RPMI8226 (cell line): ENCODE results near the gene C16orf78.
"Not testable (repeated sequence)": the region's sequence is repeated elsewhere in the genome, so short reads cannot be mapped to it uniquely, and the experiment has no call there.

ENCODE experiments used
- DNase-seq: peaks from one replicate; pipeline ENCODE4 v3.0.0-alpha.2; 2015

Gene C16orf78

GRCh38 chr16:49350265-49351095 is 23.1 kb upstream of the C16orf78 start:
- DNase-seq = peak; percentile 70

- no peak for DNase-seq
Observed at GRCh38 chr16:49351096-49351487, 22.5 kb upstream of the C16orf78 start.

GRCh38 chr16:49352892-49353291 is 20.7 kb upstream of the C16orf78 start:
- DNase-seq = peak; percentile 52

- no peak for DNase-seq
Observed at GRCh38 chr16:49353680-49354079, 19.9 kb upstream of the C16orf78 start.

- DNase-seq = no peak
Observed at GRCh38 chr16:49354101-49354500, 19.5 kb upstream of the C16orf78 start.

GRCh38 chr16:49354991-49355390 is 18.6 kb upstream of the C16orf78 start:
- no peak for DNase-seq

- DNase-seq = no peak
Observed at GRCh38 chr16:49355933-49356665, 17.5 kb upstream of the C16orf78 start.

- DNase-seq = no peak
Observed at GRCh38 chr16:49356728-49357488, 16.7 kb upstream of the C16orf78 start.

- DNase-seq = no peak
Observed at GRCh38 chr16:49359591-49359990, 14.0 kb upstream of the C16orf78 start.

- not testable (repeated sequence) for DNase-seq
Observed at GRCh38 chr16:49361731-49362130, 11.9 kb upstream of the C16orf78 start.

GRCh38 chr16:49362230-49362629 is 11.4 kb upstream of the C16orf78 start:
- DNase-seq = no peak

- no peak for DNase-seq
Observed at GRCh38 chr16:49365711-49366509, 7.7 kb upstream of the C16orf78 start.

- no peak for DNase-seq
Observed at GRCh38 chr16:49366669-49367068, 6.9 kb upstream of the C16orf78 start.

- DNase-seq = no peak
Observed at GRCh38 chr16:49369651-49370611, 3.7 kb upstream of the C16orf78 start.

GRCh38 chr16:49376206-49376605 is 2.6 kb downstream of the C16orf78 start:
- no peak for DNase-seq

- no peak for DNase-seq
Observed at GRCh38 chr16:49377196-49377755, 3.7 kb downstream of the C16orf78 start.

- DNase-seq = no peak
Observed at GRCh38 chr16:49378238-49378637, 4.6 kb downstream of the C16orf78 start.

- DNase-seq = no peak
Observed at GRCh38 chr16:49378816-49379215, 5.2 kb downstream of the C16orf78 start.

GRCh38 chr16:49382916-49383315 is 9.3 kb downstream of the C16orf78 start:
- DNase-seq = no peak

GRCh38 chr16:49395021-49395420 is 21.4 kb downstream of the C16orf78 start:
- no peak for DNase-seq

- DNase-seq = no peak
Observed at GRCh38 chr16:49396206-49396720, 22.7 kb downstream of the C16orf78 start.
